SW480 (cell line): ENCODE results near the gene OVAAL.

Experiments
- DNase-seq: peaks from one replicate; pipeline ENCODE4 v3.0.0-alpha.2; 2016; ENCODE audit warnings: low spot score

The OVAAL gene

DNA sequence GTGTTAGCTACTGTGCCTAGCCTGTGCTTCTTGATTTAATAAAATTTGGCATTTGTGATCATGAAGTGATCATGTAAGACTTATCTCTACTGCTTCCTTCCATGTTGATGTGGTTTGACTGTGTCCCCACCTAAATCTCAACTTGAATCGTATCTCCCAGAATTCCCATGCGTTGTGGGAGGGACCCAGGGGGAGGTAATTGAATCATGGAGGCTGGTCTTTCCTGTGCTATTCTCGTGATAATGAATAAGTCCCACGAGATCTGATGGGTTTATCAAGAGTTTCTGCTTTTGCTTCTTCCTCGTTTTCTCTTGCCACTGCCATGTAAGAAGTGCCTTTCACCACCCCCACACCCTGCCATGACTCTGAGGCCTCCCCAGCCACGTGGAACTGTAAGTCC lies at the start of gene OVAAL:
TSS of gene OVAAL (plus strand) at position 301 of the 400 bp plus-strand sequence.
- no peak for DNase-seq

DNA sequence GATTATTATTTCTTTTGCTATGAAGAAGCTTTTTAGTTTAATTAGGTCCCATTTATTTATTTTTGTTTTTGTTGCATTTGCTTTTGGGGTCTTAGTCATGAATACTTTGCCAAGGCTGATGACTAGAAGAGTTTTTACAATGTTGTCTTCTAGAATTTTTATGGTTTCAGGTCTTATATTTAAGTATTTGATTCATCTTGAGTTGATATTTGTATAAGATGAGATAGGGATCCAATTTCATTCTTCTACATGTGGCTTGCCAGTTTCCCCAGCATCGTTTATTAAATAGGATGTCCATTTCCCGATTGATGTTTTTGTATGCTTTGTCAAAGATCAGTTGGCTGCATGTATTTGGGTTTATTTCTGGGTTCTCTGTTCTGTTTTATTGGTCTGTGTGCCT lies 47.9 kb upstream of the OVAAL start:
- DNase-seq: no peak

DNA sequence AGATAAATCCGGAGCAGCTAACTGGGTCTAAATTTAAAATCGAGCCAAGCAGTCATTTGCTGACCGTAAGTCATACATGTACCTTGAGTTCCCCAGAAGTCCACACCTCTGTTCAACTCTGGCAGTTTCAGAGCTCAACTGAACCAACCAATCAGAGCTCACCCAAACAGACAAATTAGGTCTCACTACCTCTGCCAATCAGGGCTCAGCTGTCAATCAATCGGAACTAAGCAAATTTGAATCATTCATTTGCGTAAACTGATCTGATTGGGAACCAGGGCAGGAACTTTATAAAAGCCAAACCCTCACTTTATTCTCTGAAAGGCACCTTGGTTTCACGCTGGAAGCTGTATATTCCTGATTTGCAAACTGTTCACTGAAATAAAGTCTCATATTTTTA lies 45.2 kb upstream of the OVAAL start:
- DNase-seq: no peak

DNA sequence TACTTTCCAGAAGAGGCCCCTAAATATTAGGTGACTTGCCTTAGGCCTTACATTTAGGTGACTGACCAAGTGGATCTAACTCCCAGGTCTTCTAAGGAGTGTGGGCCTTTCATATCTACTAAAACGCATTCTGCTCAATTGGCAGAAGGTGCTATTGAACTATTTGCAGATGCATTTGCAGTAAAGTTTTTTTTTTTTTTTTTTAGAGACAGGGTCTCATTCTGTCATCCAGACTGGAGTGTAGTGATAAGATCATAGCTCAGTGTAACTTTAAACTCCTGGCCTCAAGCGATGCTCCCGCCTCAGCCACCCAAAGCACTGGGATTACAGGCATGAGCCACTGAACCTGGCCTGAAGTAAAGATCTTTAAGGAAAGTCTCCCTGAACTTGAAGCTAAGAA lies 43.4 kb upstream of the OVAAL start:
- no peak for DNase-seq

DNA sequence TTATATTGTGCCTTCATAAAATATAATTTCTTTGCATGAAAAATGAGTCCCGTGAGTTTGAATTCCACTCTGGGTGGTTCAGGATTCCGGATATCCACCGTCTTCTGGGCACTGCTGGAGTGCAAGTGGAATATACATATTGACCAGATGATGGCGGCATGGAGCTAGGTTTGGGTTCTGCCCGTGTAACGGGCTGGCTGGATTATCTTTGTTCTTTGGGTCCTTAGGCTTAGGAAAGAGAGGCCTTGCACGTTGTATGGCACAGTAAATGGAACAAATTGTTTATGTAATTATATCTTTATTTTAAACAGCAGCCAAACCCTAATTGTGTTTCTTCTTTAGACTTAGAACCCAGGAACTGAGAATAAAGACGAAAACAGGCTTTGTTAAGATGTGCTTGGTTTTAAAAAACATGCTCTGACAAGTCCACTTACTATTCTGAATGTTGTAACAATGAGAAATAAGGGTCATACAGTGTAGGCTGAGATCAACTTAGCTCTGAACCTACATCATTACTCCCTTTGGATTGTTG lies 42.8 kb upstream of the OVAAL start:
- peak; percentile 74 for DNase-seq

DNA sequence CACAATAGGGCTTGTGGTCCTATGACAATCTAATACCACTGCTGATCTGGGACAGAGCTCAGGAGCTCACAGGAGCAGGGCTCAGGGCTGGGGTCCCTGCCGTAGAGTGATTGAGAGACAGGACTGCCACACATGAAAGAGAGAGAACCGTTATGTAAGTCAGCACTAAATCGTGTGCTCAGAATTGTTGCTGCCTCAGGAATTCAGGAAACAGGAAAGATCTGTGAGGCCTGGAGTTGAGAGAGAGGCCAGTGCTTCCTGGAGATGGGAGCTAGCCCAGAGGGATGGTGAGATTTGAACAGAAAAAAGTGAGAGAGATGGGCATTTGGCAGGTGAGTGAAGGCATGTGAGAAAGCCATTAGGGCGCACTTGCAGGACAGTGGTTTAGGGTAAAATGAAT lies 38.9 kb upstream of the OVAAL start:
- DNase-seq: no peak

DNA sequence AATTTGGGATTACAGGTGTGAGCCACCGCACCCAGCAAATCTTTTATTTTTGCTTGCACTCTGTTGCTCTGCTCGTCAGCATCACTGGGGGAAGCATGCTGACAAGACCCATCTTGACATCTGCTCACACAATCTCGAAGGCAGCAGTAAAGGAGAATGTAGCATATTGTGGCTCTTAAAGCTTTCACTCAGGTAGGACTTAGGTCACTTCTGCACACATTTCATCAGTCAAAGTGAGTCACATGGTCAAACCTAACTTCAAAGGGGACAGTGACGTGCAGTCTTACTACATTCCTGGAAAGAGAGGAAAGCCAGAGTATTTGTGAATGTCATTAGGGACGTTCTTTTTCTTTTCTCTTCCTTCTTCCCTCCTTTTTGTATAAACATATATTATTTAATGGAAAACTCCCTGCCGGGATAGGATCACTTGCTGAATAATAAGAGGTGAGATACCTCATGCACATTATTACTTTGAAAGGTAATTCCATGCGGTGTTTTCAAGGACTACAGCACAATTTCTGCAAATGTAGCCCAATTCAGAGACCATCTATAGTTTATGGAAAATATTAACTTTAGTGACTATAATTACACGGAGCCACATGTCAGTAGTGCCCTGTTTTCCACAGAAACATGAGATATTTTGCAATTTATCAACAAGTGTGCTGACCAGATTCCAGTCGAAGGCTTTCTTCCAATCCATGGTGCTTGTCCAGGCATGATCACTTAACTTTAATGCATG lies 37.1 kb upstream of the OVAAL start:
- peak; percentile 79 for DNase-seq

DNA sequence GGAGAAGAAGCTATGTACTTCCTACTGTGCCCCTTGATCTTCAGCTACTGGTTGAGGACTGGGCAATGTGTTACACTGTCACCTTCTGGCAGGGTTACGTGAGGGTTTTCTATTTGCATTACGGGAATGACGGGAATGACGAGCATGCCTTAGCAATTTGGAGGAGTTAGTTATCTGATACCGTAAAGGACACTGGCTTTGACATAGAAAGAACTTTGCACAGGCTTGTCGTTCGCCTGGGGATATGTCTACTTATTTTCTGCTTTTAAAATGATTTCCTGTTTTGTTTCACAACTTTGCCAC lies 36.6 kb upstream of the OVAAL start:
- DNase-seq: no peak

DNA sequence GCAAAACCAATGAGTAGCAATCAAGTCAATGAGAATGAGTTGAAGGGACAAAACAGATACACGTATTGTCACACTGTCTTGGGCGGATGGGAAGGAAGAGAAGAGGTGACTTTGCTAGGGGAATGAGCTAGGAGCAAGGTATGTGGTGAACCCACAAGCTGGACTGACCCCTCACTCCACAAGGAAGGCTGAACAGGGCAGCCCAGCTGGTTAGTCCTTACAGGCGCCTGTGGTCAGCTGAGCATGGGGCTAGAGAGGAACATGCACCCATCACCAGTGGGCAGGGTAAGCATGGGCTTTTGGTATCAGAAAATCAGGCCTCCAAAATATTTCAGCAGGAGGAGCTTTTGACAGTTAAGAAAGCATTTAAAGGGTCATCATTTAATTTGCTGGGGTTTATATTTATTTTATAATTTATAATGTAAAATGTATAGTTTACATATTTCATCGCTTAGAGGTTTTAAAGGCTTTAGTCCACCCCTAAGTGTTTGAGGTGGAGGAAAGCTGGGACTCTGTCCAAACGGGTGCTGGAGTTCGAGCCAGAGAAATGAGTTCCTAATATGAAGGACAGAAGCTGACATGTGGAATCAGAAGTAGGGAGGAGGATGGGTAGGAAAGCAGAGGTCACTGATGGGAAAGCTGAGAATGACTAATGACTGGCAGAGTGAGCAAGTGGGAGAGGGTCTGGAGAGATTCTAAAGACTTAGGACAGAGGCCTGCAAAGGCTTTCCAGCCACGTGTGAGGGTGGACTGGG lies 34.4 kb upstream of the OVAAL start:
- DNase-seq: no peak

DNA sequence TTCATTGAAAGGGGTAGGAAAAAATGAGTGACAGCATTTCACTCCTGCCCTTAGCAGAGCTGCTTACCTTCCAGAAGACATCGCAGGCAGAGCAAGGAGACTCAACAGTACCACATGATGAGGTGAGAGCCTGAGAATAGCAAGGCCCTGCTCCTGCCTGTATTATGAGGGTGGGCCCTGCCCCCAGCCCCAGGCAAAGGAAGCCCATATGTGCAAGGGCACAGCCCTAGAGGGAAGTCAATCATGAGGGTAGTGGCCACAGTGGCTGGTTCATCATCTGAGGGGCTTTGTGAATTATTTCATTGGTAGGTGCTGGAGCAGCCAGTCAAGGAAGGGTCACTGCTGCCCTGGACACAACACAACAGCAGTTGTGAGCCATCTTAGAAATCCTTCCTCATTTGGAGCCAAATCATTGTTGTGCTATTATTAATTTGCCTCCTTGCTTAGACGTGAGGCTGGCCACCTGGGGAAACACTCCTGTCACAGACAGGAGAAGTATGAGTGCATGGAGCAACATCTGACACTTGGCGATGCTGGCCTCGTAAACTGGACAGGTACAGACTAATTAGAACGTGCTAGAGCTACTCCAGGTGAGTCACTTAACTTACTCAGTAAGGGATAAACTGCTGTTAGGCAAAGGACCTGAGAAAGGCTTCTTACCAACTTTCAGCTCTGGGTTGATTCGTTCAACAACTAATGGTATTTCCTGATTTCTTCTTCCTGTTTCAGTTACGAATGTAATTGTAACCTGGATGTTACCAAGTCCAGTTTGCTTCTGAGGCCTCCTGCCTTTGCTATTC lies 33.6 kb upstream of the OVAAL start:
- no peak for DNase-seq

DNA sequence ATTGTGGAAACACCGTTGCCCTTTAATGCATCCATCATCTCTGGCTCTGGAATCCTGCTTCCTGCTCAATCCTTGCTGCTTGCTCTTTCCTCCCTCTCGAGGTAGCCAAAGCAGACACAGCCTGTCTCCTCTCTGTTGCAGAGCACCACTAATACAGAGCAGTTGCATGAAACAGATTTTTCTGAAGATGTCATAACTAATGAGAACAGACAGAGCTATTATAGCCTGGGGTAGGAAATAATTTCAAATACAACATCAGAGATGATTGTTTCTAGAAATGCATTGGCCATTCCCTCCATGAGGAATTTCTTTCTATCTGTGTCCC lies 33.1 kb upstream of the OVAAL start:
- DNase-seq: no peak

DNA sequence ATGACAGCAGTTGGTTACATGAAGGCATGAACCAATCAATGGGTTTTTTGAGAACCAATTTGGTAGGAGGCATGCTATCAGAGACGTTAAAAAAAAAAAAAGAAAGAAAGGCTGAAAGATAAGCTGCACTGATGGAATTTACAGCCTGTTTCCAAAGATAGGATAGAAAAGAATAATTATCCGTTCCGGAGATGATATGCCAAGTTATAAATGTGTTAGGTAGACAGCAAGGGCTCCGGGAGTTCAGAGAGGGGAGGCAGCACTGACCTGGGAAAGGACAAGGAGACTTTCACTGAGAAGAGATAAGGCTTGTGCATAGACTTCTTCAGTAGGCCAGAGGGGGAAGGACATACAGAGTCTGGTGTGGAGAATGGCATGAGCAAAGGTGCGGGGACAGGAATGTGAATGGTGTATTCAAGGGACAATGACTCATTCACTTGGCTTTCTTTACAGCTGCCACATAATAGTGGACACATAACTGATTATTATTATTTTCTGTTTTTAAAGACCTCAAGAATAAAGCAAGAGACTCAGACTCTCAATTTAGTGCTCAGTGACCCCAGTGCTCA lies 31.6 kb upstream of the OVAAL start:
- peak; percentile 64 for DNase-seq

DNA sequence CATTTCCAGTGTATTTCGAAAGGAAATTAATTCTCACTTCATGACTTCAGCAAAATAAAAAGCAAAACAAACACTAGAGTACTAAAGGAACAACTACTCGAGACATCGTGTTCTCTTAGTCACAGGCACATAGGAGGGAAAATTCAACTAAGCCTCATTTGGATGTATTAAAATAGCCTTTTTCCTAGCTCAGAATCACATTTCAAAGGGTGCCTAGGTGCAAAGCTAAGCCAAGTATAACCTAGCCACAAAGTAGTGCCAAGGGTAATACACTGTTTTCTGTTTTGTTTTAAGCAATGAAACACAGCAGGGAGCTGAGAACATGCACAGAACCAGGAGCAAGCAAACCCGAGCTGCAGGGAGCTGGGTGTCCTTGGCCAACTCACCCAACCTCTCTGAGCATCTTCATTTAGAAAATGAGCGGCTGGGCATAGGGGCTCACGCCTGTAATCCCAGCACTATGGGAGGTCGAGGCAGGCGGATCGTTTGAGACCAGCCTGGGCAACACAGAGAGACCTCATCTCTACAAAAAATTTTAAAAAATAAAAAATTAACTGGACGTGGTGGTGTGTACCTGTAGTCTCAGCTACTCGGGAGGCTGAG lies 29.8 kb upstream of the OVAAL start:
- no peak for DNase-seq

DNA sequence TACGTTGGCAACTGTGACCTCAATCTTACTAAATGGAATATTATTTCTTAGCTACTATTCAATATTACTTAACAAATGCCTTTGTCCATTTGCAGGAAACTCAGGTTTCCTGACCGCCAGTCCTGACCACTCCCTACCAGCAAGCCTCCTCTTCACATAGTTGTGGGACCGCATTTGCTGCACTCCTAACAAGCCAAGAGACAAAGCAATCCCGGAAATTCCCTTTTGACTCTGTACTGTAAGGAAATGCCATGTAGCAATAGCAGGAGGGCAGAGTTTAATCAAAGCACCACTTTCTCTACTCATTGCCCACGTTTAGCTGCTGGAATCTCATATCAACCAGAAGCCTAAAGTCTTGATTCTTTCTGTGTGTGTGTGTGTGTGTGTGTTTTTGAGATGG lies 28.3 kb upstream of the OVAAL start:
- DNase-seq: peak; percentile 75

DNA sequence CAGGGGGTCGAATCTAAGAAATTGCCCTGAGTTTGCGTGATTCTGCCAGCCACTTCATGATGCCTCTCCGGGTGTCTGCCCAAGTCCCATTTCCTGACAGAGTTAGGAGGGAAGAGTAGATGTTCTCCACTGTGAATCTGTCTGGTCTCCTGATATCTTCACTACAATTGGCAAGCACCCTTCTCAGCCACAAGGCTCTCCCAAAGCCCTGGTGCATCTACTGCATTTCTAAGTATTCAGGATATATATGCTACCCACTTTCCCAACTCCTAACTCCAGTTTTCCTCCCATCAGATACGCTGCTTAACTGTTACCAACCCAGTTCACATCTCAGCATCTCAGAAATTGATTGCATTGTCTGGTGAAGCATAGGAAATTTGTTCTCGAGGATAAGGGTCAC lies 25.9 kb upstream of the OVAAL start:
- DNase-seq: no peak

DNA sequence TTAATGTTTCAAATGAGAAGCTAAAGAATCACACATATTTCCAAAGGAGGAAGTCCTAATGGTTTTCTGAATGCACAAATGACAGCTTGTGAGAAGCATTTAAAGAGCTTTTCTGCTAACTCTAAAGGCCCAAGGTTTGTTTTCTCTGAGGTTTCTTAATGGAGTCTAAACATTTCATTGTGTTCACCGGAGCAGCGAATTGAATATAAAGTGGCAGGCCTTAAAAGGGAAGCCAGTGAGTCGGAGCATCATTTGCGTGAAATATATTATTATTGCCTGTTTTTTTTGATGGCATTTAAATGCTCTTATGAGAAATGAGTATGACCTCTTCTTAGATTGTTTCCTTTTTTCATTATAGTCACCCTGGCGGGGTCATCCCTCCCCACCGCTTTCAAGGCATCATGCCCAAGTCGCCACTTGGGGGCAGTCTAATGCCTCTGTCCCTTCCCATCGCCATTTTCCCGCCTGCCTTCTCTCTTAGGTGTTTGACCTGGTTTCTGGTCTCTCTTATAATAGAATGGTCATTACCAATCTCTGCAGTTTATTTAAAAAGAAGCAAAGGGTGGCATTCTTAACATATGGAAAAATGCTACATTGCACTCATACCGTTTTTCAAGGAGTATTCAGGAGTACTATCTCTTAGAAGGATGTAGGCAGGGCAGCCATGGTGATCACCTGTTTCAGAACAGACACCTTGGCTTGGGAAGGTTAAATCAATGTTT lies 25.3 kb upstream of the OVAAL start:
- DNase-seq: peak; percentile 34

DNA sequence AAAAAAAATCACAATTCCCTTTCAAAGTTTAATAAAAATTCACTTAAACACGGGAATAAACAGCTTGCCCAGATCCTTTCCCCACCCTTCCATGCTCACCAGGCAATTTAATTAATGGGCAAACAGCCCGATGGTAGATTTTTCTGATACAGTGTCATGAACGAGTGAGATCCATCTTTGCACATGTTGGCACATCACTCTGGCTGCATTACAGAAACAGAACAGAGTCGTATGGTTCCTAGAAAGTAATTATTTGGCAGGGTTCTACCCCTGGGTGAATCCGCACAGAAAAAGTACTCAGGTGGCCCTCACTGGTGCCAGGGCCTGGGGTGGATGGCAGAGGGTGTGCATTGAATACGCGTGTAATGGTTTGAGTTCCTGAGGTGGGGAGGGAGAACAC lies 24.6 kb upstream of the OVAAL start:
- DNase-seq: no peak

DNA sequence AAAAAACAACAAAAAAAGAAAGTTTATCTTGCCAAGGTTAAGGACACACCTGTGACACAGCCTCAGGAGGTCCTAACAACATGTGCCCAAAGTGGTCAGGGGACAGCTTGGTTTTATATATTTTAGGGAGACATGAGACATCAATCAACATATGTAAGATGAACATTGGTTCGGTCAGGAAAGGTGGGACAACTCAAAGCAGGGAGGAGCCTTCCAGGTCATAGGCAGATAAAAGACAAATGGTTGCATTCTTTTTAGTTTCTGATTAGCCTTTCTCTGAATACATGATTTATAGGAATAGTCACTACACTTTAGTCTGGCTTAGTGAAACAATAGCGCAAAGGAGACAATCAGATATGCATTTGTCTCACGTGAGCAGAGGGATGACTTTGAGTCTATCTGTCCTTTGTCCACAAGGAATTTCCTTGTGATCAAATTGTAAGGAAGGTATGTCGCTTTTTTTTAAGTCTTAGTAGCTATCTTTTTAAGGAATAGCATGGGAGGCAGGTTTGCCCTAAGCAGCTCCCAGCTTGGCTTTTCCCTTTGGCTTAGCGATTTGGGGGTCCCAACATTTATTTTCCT lies 23.3 kb upstream of the OVAAL start:
- DNase-seq: no peak

DNA sequence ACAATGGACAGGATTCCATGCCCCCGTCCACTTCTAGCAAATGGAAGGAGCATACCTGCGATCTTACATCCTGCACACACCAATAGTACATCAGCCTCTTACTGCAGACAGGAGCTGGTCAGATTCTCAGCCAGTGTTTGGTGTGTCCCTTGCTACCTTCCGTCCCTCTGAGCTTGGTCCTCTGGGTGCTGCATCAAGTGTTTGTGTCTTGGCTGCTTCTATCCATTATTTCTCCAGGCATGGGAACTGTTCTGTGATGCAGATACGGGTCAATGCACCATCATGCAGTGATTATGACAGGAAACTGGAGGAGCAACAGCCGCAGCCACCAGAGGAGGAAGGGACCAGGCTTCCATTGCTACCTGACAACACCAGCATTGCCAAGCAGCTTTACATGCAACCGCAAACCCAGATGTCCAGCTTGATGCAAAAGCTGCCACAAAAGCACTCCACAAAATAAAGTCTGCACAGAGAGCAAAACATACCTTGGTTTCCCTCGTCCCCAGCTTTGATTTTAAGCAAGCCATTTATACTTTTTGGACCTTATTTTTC lies 21.9 kb upstream of the OVAAL start:
- DNase-seq: no peak

DNA sequence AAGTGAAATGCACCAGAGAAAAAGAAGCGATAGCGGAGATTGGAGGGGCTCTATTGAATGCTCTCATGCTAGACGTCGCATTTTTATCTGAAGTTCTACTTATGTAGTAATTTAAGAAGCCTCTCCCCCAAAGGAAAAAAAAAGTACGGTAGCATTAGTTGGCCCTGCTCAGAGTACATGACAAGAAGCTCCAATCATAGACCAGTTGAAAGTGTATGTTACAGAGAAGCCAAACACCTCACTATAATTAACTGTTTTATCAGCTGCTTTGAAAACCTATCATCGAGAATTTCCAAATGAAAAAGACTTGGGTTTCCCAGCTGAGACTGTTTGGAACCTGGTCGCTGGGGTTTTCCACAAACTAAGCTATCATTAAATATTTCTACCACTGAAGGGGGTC lies 19.6 kb upstream of the OVAAL start:
- no peak for DNase-seq
